GDM1 (cell line): ENCODE results near the gene MRTFA.

Experiments
- DNase-seq: peaks from one replicate; lab custom pipeline; 2025; lab: John Stamatoyannopoulos, UW

MRTFA gene

GRCh38 chr22:40463017-40463631, 173.4 kb downstream of the MRTFA start:
- DNase-seq: peak; percentile 80

- DNase-seq: no peak
These were observed 174.1 kb downstream of the MRTFA start for GRCh38 chr22:40462195-40462984.

- no peak for DNase-seq
These were observed 182.8 kb downstream of the MRTFA start for GRCh38 chr22:40453671-40454070.

GRCh38 chr22:40452730-40453487, 183.6 kb downstream of the MRTFA start:
- DNase-seq: no peak

GRCh38 chr22:40451210-40451609, 185.3 kb downstream of the MRTFA start:
- no peak for DNase-seq

GRCh38 chr22:40450616-40451015, 185.9 kb downstream of the MRTFA start:
- DNase-seq: no peak

- no peak for DNase-seq
These were observed 186.9 kb downstream of the MRTFA start for GRCh38 chr22:40449676-40450035.

GRCh38 chr22:40446203-40446602, 190.3 kb downstream of the MRTFA start:
- DNase-seq: no peak

GRCh38 chr22:40444178-40444831, 192.2 kb downstream of the MRTFA start:
- DNase-seq: no peak

GRCh38 chr22:40443732-40444131, 192.8 kb downstream of the MRTFA start:
- DNase-seq: no peak

GRCh38 chr22:40441761-40442390, 194.6 kb downstream of the MRTFA start:
- DNase-seq: no peak

GRCh38 chr22:40436505-40437431, 199.8 kb downstream of the MRTFA start:
- DNase-seq: peak; percentile 46

- no peak for DNase-seq
These were observed 201.8 kb downstream of the MRTFA start for GRCh38 chr22:40434745-40435144.

GRCh38 chr22:40434106-40434505, 202.4 kb downstream of the MRTFA start:
- DNase-seq: no peak

- no peak for DNase-seq
These were observed 203.0 kb downstream of the MRTFA start for GRCh38 chr22:40433416-40434090.

GRCh38 chr22:40432625-40433024, 203.9 kb downstream of the MRTFA start:
- DNase-seq: no peak

- no peak for DNase-seq
These were observed 204.4 kb downstream of the MRTFA start for GRCh38 chr22:40432157-40432556.

GRCh38 chr22:40430991-40431390, 205.5 kb downstream of the MRTFA start:
- no peak for DNase-seq

GRCh38 chr22:40429481-40429880, 207.0 kb downstream of the MRTFA start:
- DNase-seq: no peak

GRCh38 chr22:40428796-40429195, 207.7 kb downstream of the MRTFA start:
- DNase-seq: no peak
